GM23338 (cell line): ENCODE measurements around the gene GRID2. TPM values are rescaled to one million over a fixed set of nuclear protein-coding genes. Genes with fewer than 3 reads are reported as not detected.
A peak's percentile ranks its signal among the peaks of the same experiment; 100 is the strongest.

Source experiments
- ATAC-seq: fragments of 200-7000 bp; cut with Tn5 transposase; 3 replicates; pipeline ENCODE4 v1.9.1; 2020
- DNase-seq: peaks from one replicate; pipeline ENCODE4 v3.0.0-alpha.2; 2015; ENCODE audit warnings: low spot score
- H2AFZ ChIP-seq: fragments of 200-600 bp; sonication (generic); 2 replicates; pipeline ENCODE4 v1.8.0; 2016; ENCODE audit warnings: antibody characterized with exemption, mild to moderate bottlenecking, moderate library complexity
- H3F3A ChIP-seq: fragments of 200-600 bp; sonication (generic); replicated peaks from 2 replicates; pipeline ENCODE4 v1.8.0; 2017; ENCODE audit warnings: antibody characterized with exemption, mixed run types, low read depth
- H3K27ac ChIP-seq: fragments of 200-600 bp; sonication (generic); 2 replicates; pipeline ENCODE4 v1.6.1; 2016; ENCODE audit warnings: low read depth
- H3K27me3 ChIP-seq: fragments of 200-600 bp; sonication (generic); 2 replicates; pipeline ENCODE4 v1.8.0; 2016; ENCODE audit warnings: mild to moderate bottlenecking, mixed run types, moderate library complexity; ENCODE audit not compliant: insufficient read depth
- H3K36me3 ChIP-seq: fragments of 200-600 bp; sonication (generic); 2 replicates; pipeline ENCODE4 v1.8.0; 2016; ENCODE audit warnings: mild to moderate bottlenecking; ENCODE audit not compliant: insufficient read depth
- H3K4me1 ChIP-seq: fragments of 200-600 bp; sonication (generic); 2 replicates; pipeline ENCODE4 v1.8.0; 2016; ENCODE audit warnings: mild to moderate bottlenecking, moderate library complexity; ENCODE audit not compliant: insufficient read depth
- H3K4me2 ChIP-seq: fragments of 200-600 bp; sonication (generic); 2 replicates; pipeline ENCODE4 v1.7.1; 2017; ENCODE audit warnings: mixed run types
- H3K4me3 ChIP-seq: fragments of 200-600 bp; sonication (generic); 2 replicates; pipeline ENCODE4 v1.6.1; 2016; ENCODE audit warnings: mixed run types
- H3K79me2 ChIP-seq: fragments of 200-600 bp; sonication (generic); replicated peaks from 2 replicates; pipeline ENCODE4 v1.8.0; 2017; ENCODE audit warnings: mild to moderate bottlenecking; ENCODE audit not compliant: insufficient read depth
- H3K9me2 ChIP-seq: fragments of 200-600 bp; sonication (generic); 2 replicates; pipeline ENCODE4 v1.8.0; 2017; ENCODE audit not compliant: insufficient read depth
- H4K20me1 ChIP-seq: fragments of 200-600 bp; sonication (generic); replicated peaks from 2 replicates; pipeline ENCODE4 v1.8.0; 2017; ENCODE audit warnings: mild to moderate bottlenecking; ENCODE audit not compliant: insufficient read depth
- H3K27ac Mint-ChIP-seq: 2 replicates; pipeline ENCODE4 v1.8.0; 2020; ENCODE audit warnings: inconsistent platforms, mild to moderate bottlenecking, moderate library complexity, mixed read lengths
- H3K27me3 Mint-ChIP-seq: 3 replicates; pipeline ENCODE4 v1.8.0; 2022; ENCODE audit warnings: low read depth, mild to moderate bottlenecking, moderate library complexity, mixed read lengths, inconsistent platforms; ENCODE audit not compliant: insufficient read depth, poor library complexity
- H3K36me3 Mint-ChIP-seq: 3 replicates; pipeline ENCODE4 v1.8.0; 2021; ENCODE audit warnings: low read depth, mild to moderate bottlenecking, inconsistent platforms, moderate library complexity, mixed read lengths
- H3K4me1 Mint-ChIP-seq: 3 replicates; pipeline ENCODE4 v1.8.0; 2020; ENCODE audit warnings: mild to moderate bottlenecking, inconsistent platforms, mixed read lengths
- H3K4me3 Mint-ChIP-seq: 3 replicates; pipeline ENCODE4 v1.8.0; 2021; ENCODE audit warnings: moderate library complexity, mild to moderate bottlenecking, inconsistent platforms, mixed read lengths
- H3K9me3 Mint-ChIP-seq: 3 replicates; pipeline ENCODE4 v1.8.0; 2020; ENCODE audit warnings: moderate library complexity, mild to moderate bottlenecking, inconsistent platforms, mixed read lengths
- ETS1 ChIP-seq: IDR thresholded peaks from 2 replicates; pipeline ENCODE4 v1.6.1; 2016; ENCODE audit warnings: antibody characterized with exemption
- EZH2 ChIP-seq: fragments of 200-600 bp; sonication (generic); IDR thresholded peaks from one replicate; pipeline ENCODE4 v1.8.0; 2017; ENCODE audit warnings: antibody characterized with exemption, mild to moderate bottlenecking, low read depth; ENCODE audit not compliant: unreplicated experiment
- EZH2phosphoT487 ChIP-seq: fragments of 200-600 bp; sonication (generic); IDR thresholded peaks from one replicate; pipeline ENCODE4 v1.8.1; 2018; ENCODE audit warnings: antibody characterized with exemption; ENCODE audit not compliant: unreplicated experiment
- JUNB ChIP-seq: IDR thresholded peaks from one replicate; pipeline ENCODE4 v1.6.1; 2016; ENCODE audit warnings: antibody characterized with exemption; ENCODE audit not compliant: unreplicated experiment
- NANOG ChIP-seq: IDR thresholded peaks from 2 replicates; pipeline ENCODE4 v1.6.1; 2016; ENCODE audit warnings: antibody characterized with exemption, borderline replicate concordance
- REST ChIP-seq: IDR thresholded peaks from one replicate; pipeline ENCODE4 v1.6.1; 2018; ENCODE audit warnings: antibody characterized with exemption; ENCODE audit not compliant: unreplicated experiment
- STAT1 ChIP-seq: IDR thresholded peaks from one replicate; pipeline ENCODE4 v1.6.1; 2016; ENCODE audit warnings: antibody characterized with exemption; ENCODE audit not compliant: unreplicated experiment
- ZNF114 ChIP-seq: fragments of 250-450 bp; sonication (Bioruptor Pico); IDR thresholded peaks from 2 replicates; pipeline ENCODE4 v1.5.0; 2020; ENCODE audit warnings: mild to moderate bottlenecking, moderate library complexity
- polyA plus RNA-seq: library from polyadenylated mRNA; unstranded; fragments of >200 nt; fragmentation: Nextera tagmentation; extraction: Ambion mirVana; gene quantifications from 2 replicates; pipeline ENCODE4 v1.2.1, GENCODE V29; 2016
- total RNA-seq: library from RNA; depleted of rRNA; stranded (reverse); fragments of >200 nt; shearing (Covaris generic); gene quantifications from 2 replicates; pipeline ENCODE4 v1.2.3, GENCODE V29; 2014
- TF ChIP-seq, protein P1 (sequence below), 2 experiments: fragments of 200-600 bp in 1 of 2; sonication (generic) in 1 of 2; conservative IDR thresholded peaks; 2 replicates each; pipeline versions ENCODE4 v1.5.1 to v1.6.1; 2016 to 2017; ENCODE audit warnings: antibody characterized with exemption in 2 of 2, low read depth in 2 of 2, mild to moderate bottlenecking in 2 of 2, moderate library complexity in 1 of 2
- TF ChIP-seq, protein P2 (sequence below): fragments of 250-450 bp; sonication (Bioruptor Pico); IDR thresholded peaks from 2 replicates; pipeline ENCODE4 v1.5.0; 2020; ENCODE audit warnings: mild to moderate bottlenecking, moderate library complexity

GRID2 gene
- total and polyA plus RNA-seq, 2 experiments from 2014 or later: 19.9 to 65.4 TPM

DNA sequence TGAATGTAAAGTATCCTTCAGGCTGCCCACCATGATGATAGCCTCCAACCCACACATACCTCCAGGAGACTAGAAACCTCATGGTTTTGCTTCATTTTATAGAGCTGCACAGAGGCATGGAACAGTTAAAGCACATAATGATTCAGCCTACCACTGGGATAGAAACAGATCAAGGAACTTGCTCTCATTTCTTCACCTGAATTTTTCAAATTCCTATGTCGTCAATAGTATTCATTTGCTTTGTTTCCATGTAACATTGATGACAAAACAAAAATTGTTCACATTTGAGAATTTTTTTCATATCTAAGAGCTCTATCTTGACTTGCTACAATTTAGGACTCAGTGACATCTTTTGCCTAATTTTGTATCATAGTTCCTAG is 1473.3 kb downstream of the GRID2 start (continued):
- TF ChIP-seq, protein P1, sequence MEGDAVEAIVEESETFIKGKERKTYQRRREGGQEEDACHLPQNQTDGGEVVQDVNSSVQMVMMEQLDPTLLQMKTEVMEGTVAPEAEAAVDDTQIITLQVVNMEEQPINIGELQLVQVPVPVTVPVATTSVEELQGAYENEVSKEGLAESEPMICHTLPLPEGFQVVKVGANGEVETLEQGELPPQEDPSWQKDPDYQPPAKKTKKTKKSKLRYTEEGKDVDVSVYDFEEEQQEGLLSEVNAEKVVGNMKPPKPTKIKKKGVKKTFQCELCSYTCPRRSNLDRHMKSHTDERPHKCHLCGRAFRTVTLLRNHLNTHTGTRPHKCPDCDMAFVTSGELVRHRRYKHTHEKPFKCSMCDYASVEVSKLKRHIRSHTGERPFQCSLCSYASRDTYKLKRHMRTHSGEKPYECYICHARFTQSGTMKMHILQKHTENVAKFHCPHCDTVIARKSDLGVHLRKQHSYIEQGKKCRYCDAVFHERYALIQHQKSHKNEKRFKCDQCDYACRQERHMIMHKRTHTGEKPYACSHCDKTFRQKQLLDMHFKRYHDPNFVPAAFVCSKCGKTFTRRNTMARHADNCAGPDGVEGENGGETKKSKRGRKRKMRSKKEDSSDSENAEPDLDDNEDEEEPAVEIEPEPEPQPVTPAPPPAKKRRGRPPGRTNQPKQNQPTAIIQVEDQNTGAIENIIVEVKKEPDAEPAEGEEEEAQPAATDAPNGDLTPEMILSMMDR (conservative IDR thresholded peaks at IDR 0.05; ENCODE audit: low read depth in 2 of 2): no peak
- no peak for TF ChIP-seq NANOG

- peak; percentile 63 for ATAC-seq
- no peak overlapping the region for H3K4me3 ChIP-seq
- no peak overlapping the region for H3K27ac ChIP-seq
- H3K4me2 ChIP-seq: peak overlapping the region; percentile 28; the same call in 1 of the 2 replicates
- no peaks in the 10 kb centered on the region for H3K27me3 ChIP-seq
- no peaks in the 10 kb centered on the region for H3K79me2 ChIP-seq
- H4K20me1 ChIP-seq: no peaks in the 10 kb centered on the region
- Mint-ChIP-seq H3K9me3 (no peaks in the 10 kb centered on the region), H3K27me3 (peaks cover 3% of the 10 kb centered on the region), H3K27ac (peak overlapping the region; percentile 49; the same call in 1 of the 2 replicates), H3K4me1 (peaks cover 16% of the 10 kb centered on the region), H3K36me3 (no peaks in the 10 kb centered on the region), H3K4me3 (no peak overlapping the region)
- DNase-seq: peak; percentile 22
- H3F3A ChIP-seq: no peaks in the 10 kb centered on the region
- no peaks in the 10 kb centered on the region for H3K36me3 ChIP-seq
- no peaks in the 10 kb centered on the region for H3K9me2 ChIP-seq
- no peak for TF ChIP-seq EZH2
- TF ChIP-seq JUNB: no peak
- TF ChIP-seq EZH2phosphoT487: no peak
- no peak for TF ChIP-seq REST
- no peak for TF ChIP-seq ETS1
- TF ChIP-seq, protein P2, sequence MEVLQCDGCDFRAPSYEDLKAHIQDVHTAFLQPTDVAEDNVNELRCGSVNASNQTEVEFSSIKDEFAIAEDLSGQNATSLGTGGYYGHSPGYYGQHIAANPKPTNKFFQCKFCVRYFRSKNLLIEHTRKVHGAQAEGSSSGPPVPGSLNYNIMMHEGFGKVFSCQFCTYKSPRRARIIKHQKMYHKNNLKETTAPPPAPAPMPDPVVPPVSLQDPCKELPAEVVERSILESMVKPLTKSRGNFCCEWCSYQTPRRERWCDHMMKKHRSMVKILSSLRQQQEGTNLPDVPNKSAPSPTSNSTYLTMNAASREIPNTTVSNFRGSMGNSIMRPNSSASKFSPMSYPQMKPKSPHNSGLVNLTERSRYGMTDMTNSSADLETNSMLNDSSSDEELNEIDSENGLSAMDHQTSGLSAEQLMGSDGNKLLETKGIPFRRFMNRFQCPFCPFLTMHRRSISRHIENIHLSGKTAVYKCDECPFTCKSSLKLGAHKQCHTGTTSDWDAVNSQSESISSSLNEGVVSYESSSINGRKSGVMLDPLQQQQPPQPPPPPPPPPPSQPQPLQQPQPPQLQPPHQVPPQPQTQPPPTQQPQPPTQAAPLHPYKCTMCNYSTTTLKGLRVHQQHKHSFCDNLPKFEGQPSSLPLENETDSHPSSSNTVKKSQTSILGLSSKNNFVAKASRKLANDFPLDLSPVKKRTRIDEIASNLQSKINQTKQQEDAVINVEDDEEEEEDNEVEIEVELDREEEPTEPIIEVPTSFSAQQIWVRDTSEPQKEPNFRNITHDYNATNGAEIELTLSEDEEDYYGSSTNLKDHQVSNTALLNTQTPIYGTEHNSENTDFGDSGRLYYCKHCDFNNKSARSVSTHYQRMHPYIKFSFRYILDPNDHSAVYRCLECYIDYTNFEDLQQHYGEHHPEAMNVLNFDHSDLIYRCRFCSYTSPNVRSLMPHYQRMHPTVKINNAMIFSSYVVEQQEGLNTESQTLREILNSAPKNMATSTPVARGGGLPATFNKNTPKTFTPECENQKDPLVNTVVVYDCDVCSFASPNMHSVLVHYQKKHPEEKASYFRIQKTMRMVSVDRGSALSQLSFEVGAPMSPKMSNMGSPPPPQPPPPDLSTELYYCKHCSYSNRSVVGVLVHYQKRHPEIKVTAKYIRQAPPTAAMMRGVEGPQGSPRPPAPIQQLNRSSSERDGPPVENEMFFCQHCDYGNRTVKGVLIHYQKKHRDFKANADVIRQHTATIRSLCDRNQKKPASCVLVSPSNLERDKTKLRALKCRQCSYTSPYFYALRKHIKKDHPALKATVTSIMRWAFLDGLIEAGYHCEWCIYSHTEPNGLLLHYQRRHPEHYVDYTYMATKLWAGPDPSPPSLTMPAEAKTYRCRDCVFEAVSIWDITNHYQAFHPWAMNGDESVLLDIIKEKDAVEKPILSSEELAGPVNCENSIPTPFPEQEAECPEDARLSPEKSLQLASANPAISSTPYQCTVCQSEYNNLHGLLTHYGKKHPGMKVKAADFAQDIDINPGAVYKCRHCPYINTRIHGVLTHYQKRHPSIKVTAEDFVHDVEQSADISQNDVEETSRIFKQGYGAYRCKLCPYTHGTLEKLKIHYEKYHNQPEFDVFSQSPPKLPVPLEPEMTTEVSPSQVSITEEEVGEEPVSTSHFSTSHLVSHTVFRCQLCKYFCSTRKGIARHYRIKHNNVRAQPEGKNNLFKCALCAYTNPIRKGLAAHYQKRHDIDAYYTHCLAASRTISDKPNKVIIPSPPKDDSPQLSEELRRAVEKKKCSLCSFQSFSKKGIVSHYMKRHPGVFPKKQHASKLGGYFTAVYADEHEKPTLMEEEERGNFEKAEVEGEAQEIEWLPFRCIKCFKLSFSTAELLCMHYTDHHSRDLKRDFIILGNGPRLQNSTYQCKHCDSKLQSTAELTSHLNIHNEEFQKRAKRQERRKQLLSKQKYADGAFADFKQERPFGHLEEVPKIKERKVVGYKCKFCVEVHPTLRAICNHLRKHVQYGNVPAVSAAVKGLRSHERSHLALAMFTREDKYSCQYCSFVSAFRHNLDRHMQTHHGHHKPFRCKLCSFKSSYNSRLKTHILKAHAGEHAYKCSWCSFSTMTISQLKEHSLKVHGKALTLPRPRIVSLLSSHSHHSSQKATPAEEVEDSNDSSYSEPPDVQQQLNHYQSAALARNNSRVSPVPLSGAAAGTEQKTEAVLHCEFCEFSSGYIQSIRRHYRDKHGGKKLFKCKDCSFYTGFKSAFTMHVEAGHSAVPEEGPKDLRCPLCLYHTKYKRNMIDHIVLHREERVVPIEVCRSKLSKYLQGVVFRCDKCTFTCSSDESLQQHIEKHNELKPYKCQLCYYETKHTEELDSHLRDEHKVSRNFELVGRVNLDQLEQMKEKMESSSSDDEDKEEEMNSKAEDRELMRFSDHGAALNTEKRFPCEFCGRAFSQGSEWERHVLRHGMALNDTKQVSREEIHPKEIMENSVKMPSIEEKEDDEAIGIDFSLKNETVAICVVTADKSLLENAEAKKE: 0 out of 2 replicates have a peak, but pooled peaks have one; percentile 20
- TF ChIP-seq ZNF114 (CRISPR knock-in tag): no peak
- no peak for TF ChIP-seq STAT1
- no peak overlapping the region for H2AFZ ChIP-seq
- H3K4me1 ChIP-seq: peaks cover 17% of the 10 kb centered on the region
Measured at GRCh38 chr4:93779228-93779627, 1475.5 kb downstream of the GRID2 start.
